D341Med (cell line): Measurements from ENCODE around the gene ZC3H7B.
"Not testable (repeated sequence)": the region's sequence is repeated elsewhere in the genome, so short reads cannot be mapped to it uniquely, and the experiment has no call there.

Source experiments
- DNase-seq: peaks from one replicate; pipeline ENCODE4 v3.0.0; 2012; ENCODE audit warnings: low spot score

The ZC3H7B gene

GRCh38 chr22:41286639-41287091, 14.7 kb upstream of the ZC3H7B start:
- DNase-seq: no peak

GRCh38 chr22:41288245-41288946, 12.9 kb upstream of the ZC3H7B start:
- no peak for DNase-seq

- no peak for DNase-seq
These were observed 11.7 kb upstream of the ZC3H7B start for GRCh38 chr22:41289671-41290070.

GRCh38 chr22:41290262-41291221, 10.8 kb upstream of the ZC3H7B start:
- no peak for DNase-seq

GRCh38 chr22:41294816-41295215, 6.5 kb upstream of the ZC3H7B start:
- not testable (repeated sequence) for DNase-seq

- no peak for DNase-seq
These were observed 4.3 kb upstream of the ZC3H7B start for GRCh38 chr22:41296826-41297667.

- DNase-seq: no peak
These were observed 664 bp upstream of the ZC3H7B start for GRCh38 chr22:41300661-41301060.

- peak; percentile 76 for DNase-seq
These were observed 869 bp downstream of the ZC3H7B start for GRCh38 chr22:41302021-41302767.

GRCh38 chr22:41302811-41303210, 1.5 kb downstream of the ZC3H7B start:
- DNase-seq: no peak

- no peak for DNase-seq
These were observed 4.3 kb downstream of the ZC3H7B start for GRCh38 chr22:41305646-41306045.

- no peak for DNase-seq
These were observed 6.7 kb downstream of the ZC3H7B start for GRCh38 chr22:41308054-41308453.

- no peak for DNase-seq
These were observed 7.2 kb downstream of the ZC3H7B start for GRCh38 chr22:41308544-41308947.

- no peak for DNase-seq
These were observed 9.0 kb downstream of the ZC3H7B start for GRCh38 chr22:41310336-41310735.

- no peak for DNase-seq
These were observed 10.2 kb downstream of the ZC3H7B start for GRCh38 chr22:41311487-41311886.

GRCh38 chr22:41314821-41315220, 13.5 kb downstream of the ZC3H7B start:
- DNase-seq: no peak

GRCh38 chr22:41315586-41315985, 14.3 kb downstream of the ZC3H7B start:
- DNase-seq: no peak

- DNase-seq: no peak
These were observed 19.3 kb downstream of the ZC3H7B start for GRCh38 chr22:41320416-41321240.

- no peak for DNase-seq
These were observed 23.6 kb downstream of the ZC3H7B start for GRCh38 chr22:41324821-41325528.

GRCh38 chr22:41327124-41327523, 25.8 kb downstream of the ZC3H7B start:
- no peak for DNase-seq

- DNase-seq: no peak
These were observed 28.8 kb downstream of the ZC3H7B start for GRCh38 chr22:41330169-41330568.
